ENCODE data around the gene IGFN1.

- TF ChIP-seq CTCF (IDR thresholded peaks at IDR 0.05; ENCODE audit: poor library complexity, severe bottlenecking) (no peak), EP300 (conservative IDR thresholded peaks at IDR 0.05; ENCODE audit: poor library complexity, severe bottlenecking) (no peak), SMC3 (conservative IDR thresholded peaks at IDR 0.05; ENCODE audit: poor library complexity) (no peak)
Measured at GRCh38 chr1:201185527-201186128, 5.0 kb upstream of the IGFN1 start.
